MM.1S (cell line): ENCODE measurements around the gene COPS9.

Source experiments
- DNase-seq: peaks from one replicate; pipeline ENCODE4 v3.0.0-alpha.2; 2015
- H2AFZ ChIP-seq: fragments of 300-600 bp; sonication (generic); 2 replicates; pipeline ENCODE4 v1.6.0; 2016; ENCODE audit warnings: antibody characterized with exemption, low read length
- H3F3A ChIP-seq: fragments of 300-600 bp; sonication (generic); 2 replicates; pipeline ENCODE4 v1.6.1; 2016; ENCODE audit warnings: mild to moderate bottlenecking, antibody characterized with exemption, low read length, moderate library complexity, mixed read lengths; ENCODE audit not compliant: insufficient read depth
- H3K27ac ChIP-seq: fragments of 300-600 bp; sonication (generic); 2 replicates; pipeline ENCODE4 v1.5.1; 2016; ENCODE audit warnings: mild to moderate bottlenecking, low read length
- H3K27me3 ChIP-seq: fragments of 300-600 bp; sonication (generic); replicated peaks from 2 replicates; pipeline ENCODE4 v1.6.0; 2016; ENCODE audit warnings: low read length; ENCODE audit not compliant: insufficient read depth
- H3K36me3 ChIP-seq: fragments of 300-600 bp; sonication (generic); replicated peaks from 2 replicates; pipeline ENCODE4 v1.6.1; 2016; ENCODE audit warnings: mild to moderate bottlenecking, low read length, mixed read lengths; ENCODE audit not compliant: insufficient read depth
- H3K4me1 ChIP-seq: fragments of 300-600 bp; sonication (generic); 2 replicates; pipeline ENCODE4 v1.6.1; 2016; ENCODE audit warnings: low read length, mixed read lengths
- H3K4me2 ChIP-seq: fragments of 300-600 bp; sonication (generic); 2 replicates; pipeline ENCODE4 v1.6.0; 2016; ENCODE audit warnings: low read depth, low read length
- H3K4me3 ChIP-seq: fragments of 300-600 bp; sonication (generic); 2 replicates; pipeline ENCODE4 v1.5.1; 2016; ENCODE audit warnings: low read length, mixed read lengths
- H3K79me2 ChIP-seq: fragments of 300-600 bp; sonication (generic); 2 replicates; pipeline ENCODE4 v1.6.1; 2016; ENCODE audit warnings: mixed run types, low read length, mixed read lengths
- H3K9ac ChIP-seq: fragments of 300-600 bp; sonication (generic); 2 replicates; pipeline ENCODE4 v1.6.1; 2016; ENCODE audit warnings: low read length, mixed read lengths
- H3K9me2 ChIP-seq: fragments of 300-600 bp; sonication (generic); replicated peaks from 2 replicates; pipeline ENCODE4 v1.6.1; 2016; ENCODE audit warnings: mild to moderate bottlenecking, low read length, mixed read lengths; ENCODE audit not compliant: insufficient read depth
- H3K9me3 ChIP-seq: fragments of 300-600 bp; sonication (generic); replicated peaks from 2 replicates; pipeline ENCODE4 v1.6.1; 2016; ENCODE audit warnings: mild to moderate bottlenecking, low read length, mixed read lengths; ENCODE audit not compliant: insufficient read depth
- H4K20me1 ChIP-seq: fragments of 300-600 bp; sonication (generic); 2 replicates; pipeline ENCODE4 v1.6.1; 2016; ENCODE audit warnings: mild to moderate bottlenecking, low read length, moderate library complexity, mixed read lengths; ENCODE audit not compliant: insufficient read depth
- CTCF ChIP-seq: fragments of 300-600 bp; sonication (generic); IDR thresholded peaks from 2 replicates; pipeline ENCODE4 v1.5.1; 2016; ENCODE audit warnings: antibody characterized with exemption, low read length, mixed read lengths
- EZH2 ChIP-seq: fragments of 300-600 bp; sonication (generic); optimal IDR thresholded peaks from 2 replicates; pipeline ENCODE3; 2017; ENCODE audit warnings: low read depth, mild to moderate bottlenecking, antibody characterized with exemption, low read length, mixed read lengths
- EZH2phosphoT487 ChIP-seq: fragments of 300-600 bp; sonication (generic); IDR thresholded peaks from 2 replicates; pipeline ENCODE4 v1.6.1; 2018; ENCODE audit warnings: antibody characterized with exemption, low read length

COPS9 gene

DNA sequence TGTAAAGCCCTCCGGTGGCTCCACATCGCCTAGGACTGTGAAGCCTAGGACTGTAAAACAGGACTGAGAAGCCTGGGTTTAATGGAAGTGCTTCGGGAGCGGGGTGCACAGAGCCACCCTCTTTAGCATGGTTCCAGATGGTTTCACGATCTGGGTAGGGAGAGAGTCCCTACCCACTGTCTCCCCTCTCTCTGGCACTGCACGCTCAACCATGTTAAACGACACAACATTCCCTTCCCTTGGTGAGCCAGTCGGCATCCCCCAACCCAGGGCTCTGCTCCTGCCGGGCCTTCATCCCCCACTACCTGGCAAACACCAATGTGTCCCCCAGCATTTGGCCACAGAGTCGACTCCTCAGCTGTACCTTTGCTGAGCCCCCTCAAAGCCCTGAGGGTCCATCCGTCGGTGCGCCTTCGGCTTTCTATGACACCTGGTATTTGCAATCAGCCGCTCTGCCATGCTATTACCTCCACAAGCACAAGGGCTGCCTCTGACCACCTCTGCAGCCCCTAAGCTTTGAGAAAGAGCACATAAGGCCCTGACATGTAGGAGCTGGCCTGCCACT lies 1.1 kb downstream of the COPS9 start:
- Histone ChIP-seq H3K27me3 (peaks cover 23% of the 10 kb centered on the region), H2AFZ (no peak overlapping the region), H3K9me2 (no peaks in the 10 kb centered on the region), H4K20me1 (no peaks in the 10 kb centered on the region), H3K4me3 (peak overlapping the region; percentile 89), H3K27ac (no peak overlapping the region), H3K9ac (peak overlapping the region; percentile 76; the same call in 1 of the 2 replicates), H3K4me1 (0 out of 2 replicates have a peak, but pooled peaks cover 4% of the 10 kb centered on the region), H3F3A (no peaks in the 10 kb centered on the region), H3K4me2 (peak overlapping the region; percentile 95), H3K9me3 (no peaks in the 10 kb centered on the region), H3K36me3 (no peaks in the 10 kb centered on the region), H3K79me2 (peaks cover 18% of the 10 kb centered on the region)
- TF ChIP-seq EZH2phosphoT487 (no peak), CTCF (no peak), EZH2 (no peak)
- no peak for DNase-seq

DNA sequence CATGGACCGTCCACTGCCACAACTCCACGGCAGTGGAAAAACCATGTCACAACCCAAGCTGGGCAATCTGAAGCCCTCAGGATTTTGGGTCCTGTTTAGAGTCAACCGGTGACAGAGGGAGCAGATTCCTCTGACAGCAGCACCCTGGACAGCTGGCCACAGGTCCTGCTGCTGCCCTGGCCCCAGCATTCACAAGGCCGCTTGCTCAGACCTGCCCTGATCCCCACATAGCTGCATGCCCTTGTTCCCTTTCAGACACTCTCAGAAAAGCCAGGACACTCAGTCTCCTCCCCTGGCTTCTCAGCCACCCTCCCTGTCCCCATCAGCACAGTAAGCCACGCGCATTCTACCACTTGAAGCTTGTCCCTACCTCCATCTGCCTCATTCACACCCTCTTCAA lies 1.6 kb downstream of the COPS9 start:
- H3K9ac ChIP-seq, result no peak overlapping the region
- H3K4me3 ChIP-seq, result no peak overlapping the region

DNA sequence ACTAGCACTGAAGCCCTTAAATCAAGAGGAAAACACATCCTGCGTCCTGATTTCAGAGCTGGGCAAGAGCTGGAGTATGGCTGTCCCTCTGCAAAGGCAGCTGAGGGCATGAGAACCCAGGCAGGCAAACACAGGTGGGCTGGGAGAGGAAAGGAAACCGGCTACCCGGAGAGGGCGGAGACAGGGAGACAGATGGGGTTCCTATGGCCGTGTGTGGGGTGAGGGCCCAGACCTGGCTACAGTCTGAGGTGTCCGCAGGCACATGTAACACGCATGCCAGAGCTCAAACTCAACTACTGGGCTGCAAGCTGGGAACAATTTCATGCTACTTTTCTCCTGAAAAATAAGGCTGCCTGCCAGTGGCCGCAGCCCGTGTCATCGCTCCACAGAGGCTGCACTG lies 2.7 kb downstream of the COPS9 start:
- Histone ChIP-seq H3K4me2 (no peak overlapping the region), H3K9ac (no peak overlapping the region), H3K9me2 (no peaks in the 10 kb centered on the region), H3K4me3 (no peak overlapping the region), H3K27me3 (peaks cover 12% of the 10 kb centered on the region; the same call in 1 of the 2 replicates), H3K27ac (no peak overlapping the region), H3K4me1 (0 out of 2 replicates have a peak, but pooled peaks cover 4% of the 10 kb centered on the region), H3K9me3 (no peaks in the 10 kb centered on the region), H3K79me2 (peaks cover 18% of the 10 kb centered on the region), H2AFZ (no peak overlapping the region), H4K20me1 (no peaks in the 10 kb centered on the region), H3F3A (no peaks in the 10 kb centered on the region), H3K36me3 (no peaks in the 10 kb centered on the region)
- DNase-seq, result no peak
- TF ChIP-seq EZH2 (no peak), EZH2phosphoT487 (no peak), CTCF (no peak)

More for the DNA sequence above, 1.6 kb downstream of the COPS9 start:
- Histone ChIP-seq H3K36me3 (no peaks in the 10 kb centered on the region), H4K20me1 (no peaks in the 10 kb centered on the region), H3K4me1 (0 out of 2 replicates have a peak, but pooled peaks cover 4% of the 10 kb centered on the region), H3F3A (no peaks in the 10 kb centered on the region), H3K27ac (no peak overlapping the region), H3K27me3 (peaks cover 17% of the 10 kb centered on the region), H3K9me2 (no peaks in the 10 kb centered on the region), H3K79me2 (peaks cover 18% of the 10 kb centered on the region), H2AFZ (no peak overlapping the region), H3K4me2 (no peak overlapping the region), H3K9me3 (no peaks in the 10 kb centered on the region)
- no peak for DNase-seq
- TF ChIP-seq EZH2, result no peak
- no peak for TF ChIP-seq CTCF
- TF ChIP-seq EZH2phosphoT487, result no peak
